ENCODE data around the gene ASPM.

Gene ASPM

GRCh38 chr1:197178998-197179397 is 32.5 kb upstream of the ASPM start:
- H3K27ac ChIP-seq: no peak overlapping the region
- no peak for TF ChIP-seq CTCF (conservative IDR thresholded peaks at IDR 0.05)

GRCh38 chr1:197174818-197175217 is 28.3 kb upstream of the ASPM start:
- no peak for TF ChIP-seq CTCF (conservative IDR thresholded peaks at IDR 0.05)
- no peak overlapping the region for H3K27ac ChIP-seq

GRCh38 chr1:197173571-197174507 is 27.4 kb upstream of the ASPM start:
- no peak overlapping the region for H3K27ac ChIP-seq
- no peak for TF ChIP-seq CTCF (conservative IDR thresholded peaks at IDR 0.05)

- no peak for TF ChIP-seq CTCF (conservative IDR thresholded peaks at IDR 0.05)
- H3K27ac ChIP-seq: no peak overlapping the region
These were observed 25.1 kb upstream of the ASPM start for GRCh38 chr1:197171531-197171930.

- no peak overlapping the region for H3K27ac ChIP-seq
- TF ChIP-seq CTCF (conservative IDR thresholded peaks at IDR 0.05): no peak
These were observed 24.1 kb upstream of the ASPM start for GRCh38 chr1:197170538-197170937.

- TF ChIP-seq CTCF (conservative IDR thresholded peaks at IDR 0.05): no peak
- H3K27ac ChIP-seq: no peak overlapping the region
These were observed 13.0 kb upstream of the ASPM start for GRCh38 chr1:197159461-197159860.

GRCh38 chr1:197156692-197157091 is 10.2 kb upstream of the ASPM start:
- TF ChIP-seq CTCF (conservative IDR thresholded peaks at IDR 0.05): 0 out of 2 replicates have a peak, but pooled peaks have one; percentile 20
- no peak overlapping the region for H3K27ac ChIP-seq

Measured in VCaP (cell line).